Right lobe of liver (tissue), 6 donors: ENCODE results near the gene UQCRC1. TPM values are rescaled to one million over a fixed set of nuclear protein-coding genes. Genes with fewer than 3 reads are reported as not detected.

ENCODE experiments used
- ATAC-seq, 4 donors: fragments of 200-7000 bp; cut with Tn5 transposase; one replicate each; pipeline ENCODE4 v1.9.1; 2020; ENCODE audit warnings: mild to moderate bottlenecking in 4 of 4, moderate library complexity in 4 of 4
- DNase-seq, 3 donors: peaks; one replicate each; pipeline ENCODE4 v3.0.0-alpha.2; 2020
- H3K27ac ChIP-seq, 3 donors: fragments of 200-600 bp; one replicate each; pipeline ENCODE4 v1.8.0; 2022
- H3K27me3 ChIP-seq, 2 donors: fragments of 200-600 bp; one replicate each; pipeline ENCODE4 v1.8.0; 2022
- H3K36me3 ChIP-seq, 4 donors: fragments of 200-600 bp; sonication (generic) in 1 of 4; one replicate each; pipeline versions ENCODE4 v1.5.1 to v1.8.0; 2017 to 2022; ENCODE audit warnings: control low read depth in 1 of 4
- H3K4me1 ChIP-seq, 4 donors: fragments of 200-600 bp; sonication (generic) in 1 of 4; one replicate each; pipeline versions ENCODE4 v1.5.1 to v1.8.0; 2017 to 2022; ENCODE audit warnings: control low read depth in 1 of 4
- H3K4me3 ChIP-seq, 3 donors: fragments of 200-600 bp; one replicate each; pipeline ENCODE4 v1.8.0; 2022
- H3K9me3 ChIP-seq, 4 donors: fragments of 200-600 bp; sonication (generic) in 1 of 4; one replicate each; pipeline versions ENCODE4 v1.5.1 to v1.8.0; 2017 to 2022; ENCODE audit warnings: control low read depth in 1 of 4
- CTCF ChIP-seq, 4 donors: fragments of 200-600 bp in 3 of 4; fragments of 450-650 bp in 1 of 4; IDR thresholded peaks; one replicate each; pipeline versions ENCODE4 v1.5.1 to v1.8.0; 2016 to 2022; ENCODE audit warnings: antibody characterized with exemption in 4 of 4, mild to moderate bottlenecking in 2 of 4
- POLR2A ChIP-seq: fragments of 450-650 bp; IDR thresholded peaks from one replicate; pipeline ENCODE4 v1.6.1; 2017; ENCODE audit warnings: antibody characterized with exemption, mild to moderate bottlenecking
- WGBS: methylation state at CpG from one replicate; pipeline ENCODE4 v1.1.6; 2018; ENCODE audit warnings: low coverage, low lambda C conversion rate; ENCODE audit not compliant: insufficient coverage; ENCODE audit errors: missing lambda C conversion rate; 5-methylcytosine and 5-hydroxymethylcytosine counted together
- intact Hi-C, 2 donors: fragments of 100-400 bp; cut with DNase I; formaldehyde crosslinking; loops; one replicate each; pipeline versions ENCODE4 v1.11.2 to v1.14.1; 2022
- long read RNA-seq: library from polyadenylated mRNA; unstranded; transcript quantifications from one replicate; pipeline ENCODE4 v2.0.0, GENCODE V29; 2019
- total RNA-seq, 6 experiments: library from RNA; depleted of rRNA in 2 of 6; stranded (reverse); fragments of >200 nt in 2 of 6; fragmentation: NEBNext Ultra II Directional in 3 of 6; extraction: Animal tissue kit (Norgen Biotek cat#: 25700) in 3 of 6; gene quantifications; one replicate each; pipeline versions ENCODE4 v1.1.0 to v1.2.4, GENCODE V29; 2016 to 2023
- donor health status: DM: no; HTN: yes; CAD: no.
- donor health status: DM: no; HTN: no; CAD: no.
- donor health status: DM: no; HTN: no; CAD: no.
- donor health status: DM: no; HTN: yes; CAD: no.
- donor health status: DM: no; HTN: yes; CAD: no.

The UQCRC1 gene
- total RNA-seq: 100 to 1,000 TPM; 176 to 329 (median 213) TPM
- long read RNA-seq, transcript UQCRC1-201 (13 exons, 1,985 nt): major isoform, 89 of 98 reads
- long read RNA-seq, partial matches to known transcripts: 7 of 98 reads
- long read RNA-seq, other reads (novel, unspliced or antisense): 1 of 98 reads

- ATAC-seq (peak; percentile 99), DNase-seq (peak; percentile 93 to 95 (median 93))
- H3K36me3 ChIP-seq: peaks cover 0 to 25% (median 12%) of the 10 kb centered on the region in 4 donors
- H3K27ac ChIP-seq: peak within 1 kb of the TSS; percentile 84 to 90 (median 86)
- peak within 1 kb of the TSS; percentile 91 to 97 (median 96) for H3K4me3 ChIP-seq
- no peaks in the 10 kb centered on the region for H3K27me3 ChIP-seq
- no peaks in the 10 kb centered on the region for H3K9me3 ChIP-seq
- H3K4me1 ChIP-seq: peaks cover 0 to 11% (median 4%) of the 10 kb centered on the region in 4 donors
- TF ChIP-seq POLR2A (peak; percentile 81), CTCF (IDR thresholded peaks at IDR 0.05) (peak; percentile 67 to 88 (median 74))
- intact Hi-C loops: no loop called here
- WGBS: 5% methylated on average over 27 of the region's 86 CpGs
Observed at GRCh38 chr3:48609088-48610005, at the start of gene UQCRC1. TSS of gene UQCRC1 (minus strand) at chr3:48609646. CDS start at chr3:48609620, 26 bp downstream.

DNA sequence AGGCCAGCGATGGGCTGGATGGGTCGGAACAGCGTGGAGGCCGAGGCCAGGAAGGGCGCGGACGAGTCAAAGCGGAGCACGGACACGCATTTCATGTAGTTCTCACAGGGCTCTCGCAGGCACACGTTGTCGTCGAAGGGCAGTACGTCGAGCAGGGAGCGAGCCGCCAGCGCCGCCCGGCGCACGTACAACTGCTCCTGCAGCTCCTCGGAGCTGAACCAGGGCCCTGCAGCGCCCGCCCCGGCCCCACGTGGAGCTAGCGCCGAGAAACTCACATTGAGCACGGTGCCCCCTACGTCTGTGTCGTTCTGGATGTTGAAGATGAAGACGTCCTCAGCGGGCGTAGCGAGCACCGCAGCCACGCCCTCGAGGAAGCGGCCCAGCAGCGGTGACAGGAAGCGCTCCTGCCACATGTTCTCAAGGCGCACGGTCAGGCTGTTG, 47.4 kb upstream of the UQCRC1 start:
- 57% methylated on average over 11 of the region's 45 CpGs for WGBS
- no peaks in the 10 kb centered on the region for H3K36me3 ChIP-seq
- DNase-seq (no peak), ATAC-seq (peak in 1 of 4 donors; percentile 2)
- no peak for TF ChIP-seq POLR2A
- TF ChIP-seq CTCF (IDR thresholded peaks at IDR 0.05): no peak
- intact Hi-C loops: no loop called here
- peak overlapping the region in 1 of 3 donors; percentile 28 for H3K27ac ChIP-seq
- peak overlapping the region; percentile 61 to 65 (median 64) for H3K4me3 ChIP-seq
- H3K4me1 ChIP-seq: peaks cover 0 to 6% (median 0%) of the 10 kb centered on the region in 4 donors
- H3K27me3 ChIP-seq: peaks cover 0 to 3% of the 10 kb centered on the region in 2 donors
- no peaks in the 10 kb centered on the region for H3K9me3 ChIP-seq

DNA sequence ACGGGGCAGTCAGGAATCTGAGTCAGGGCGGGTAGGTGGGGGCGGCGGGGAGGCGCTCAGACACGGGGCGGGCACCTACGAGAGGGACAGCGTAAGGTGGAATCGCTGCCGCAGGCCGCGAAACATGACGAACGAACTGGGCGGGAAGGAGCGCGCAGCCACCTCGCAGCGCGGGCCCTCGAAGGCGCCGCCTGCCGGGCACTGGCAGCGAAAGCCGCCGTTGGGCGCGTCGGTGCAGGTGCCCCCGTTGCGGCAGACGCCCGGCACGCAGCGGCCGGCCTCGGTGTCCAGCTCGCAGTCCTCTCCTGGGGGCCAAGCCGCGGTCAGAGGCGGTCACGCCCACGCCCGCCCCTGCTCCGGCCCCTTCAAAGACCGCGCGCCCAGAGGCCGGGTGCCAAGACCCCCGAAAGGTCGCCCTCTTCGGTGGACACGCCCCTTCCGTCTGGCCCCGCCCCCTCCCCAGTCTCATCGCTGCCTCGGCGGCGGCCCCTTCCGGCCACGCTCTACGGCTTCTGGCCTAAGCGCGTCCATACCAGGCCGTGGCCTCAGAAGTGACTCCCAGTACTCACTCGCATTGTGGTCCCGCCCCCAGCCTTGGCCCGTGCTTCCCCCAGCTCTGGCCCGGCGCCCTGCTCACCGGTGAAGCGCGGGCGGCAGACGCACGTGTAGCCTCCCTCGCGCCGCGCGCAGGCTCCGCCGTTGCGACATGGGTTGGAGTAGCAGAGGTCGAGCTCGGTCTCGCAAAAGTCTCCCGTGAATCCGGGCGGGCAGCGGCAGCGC, 46.8 kb upstream of the UQCRC1 start:
- Histone ChIP-seq H3K9me3 (no peaks in the 10 kb centered on the region), H3K27ac (peak overlapping the region in 1 of 3 donors; percentile 28), H3K4me1 (peaks cover 0 to 2% (median 0%) of the 10 kb centered on the region in 4 donors), H3K36me3 (no peaks in the 10 kb centered on the region), H3K27me3 (no peaks in the 10 kb centered on the region), H3K4me3 (peak overlapping the region; percentile 61 to 65 (median 64))
- WGBS: 15% methylated on average over 10 of the region's 94 CpGs
- peak; percentile 84 to 88 (median 84) for DNase-seq
- ATAC-seq: peak; percentile 90 to 93 (median 91)
- intact Hi-C loops: no loop called here
- TF ChIP-seq POLR2A (no peak), CTCF (IDR thresholded peaks at IDR 0.05) (peak; percentile 52 to 66 (median 60))

DNA sequence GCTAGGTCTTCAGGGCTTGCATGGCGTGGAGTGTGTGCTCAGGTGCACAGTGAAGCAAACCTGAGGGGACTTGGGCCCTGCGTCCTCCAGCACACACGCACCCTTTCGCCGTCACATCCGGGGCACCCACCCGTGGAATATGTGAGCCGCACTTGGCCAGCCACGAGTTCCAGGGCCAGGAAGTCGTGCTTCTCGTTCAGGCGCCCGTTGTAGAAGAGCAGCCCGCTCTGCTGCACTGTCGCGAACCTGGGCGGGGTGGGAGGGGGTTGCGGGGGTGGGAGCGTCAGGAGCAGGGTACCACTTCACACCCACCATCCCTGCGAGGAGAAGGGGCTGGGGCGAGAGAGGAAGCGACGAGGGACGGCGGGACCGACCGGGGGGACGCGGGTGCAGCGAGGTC, 46.2 kb upstream of the UQCRC1 start:
- TF ChIP-seq POLR2A: no peak
- no peak for TF ChIP-seq CTCF (IDR thresholded peaks at IDR 0.05)
- H3K27ac ChIP-seq: no peak overlapping the region
- H3K27me3 ChIP-seq: no peaks in the 10 kb centered on the region
- intact Hi-C loops: no loop called here
- 15% methylated on average over 11 of the region's 30 CpGs for WGBS
- peak overlapping the region; percentile 61 to 65 (median 64) for H3K4me3 ChIP-seq
- H3K9me3 ChIP-seq: no peaks in the 10 kb centered on the region
- no peaks in the 10 kb centered on the region for H3K36me3 ChIP-seq
- no peaks in the 10 kb centered on the region for H3K4me1 ChIP-seq
- ATAC-seq (no peak), DNase-seq (no peak)
